ENCODE measurements around the gene FOXP3. TPM values are rescaled to one million over a fixed set of nuclear protein-coding genes. Genes with fewer than 3 reads are reported as not detected.

FOXP3 gene
- polyA plus RNA-seq, 1 of the 3 experiments (the other 2 are of a cell fraction) = 0.12 TPM

- peak; percentile 60 for DNase-seq
- WGBS (ENCODE audit: low lambda C conversion rate) = 16% methylated on average over 11 of the region's 11 CpGs
- Histone ChIP-seq H2AFZ (ENCODE audit: low read depth) (no peak overlapping the region), H3K4me1 (ENCODE audit: control insufficient read depth in 1 of 2, insufficient read depth in 2 of 2, low read depth in 1 of 2, low read length in 1 of 2) (no peaks in the 10 kb centered on the region), H3K4me2 (no peak overlapping the region), H3K27ac (ENCODE audit: low read depth in 2 of 2, low read length in 1 of 2) (no peak overlapping the region), H4K20me1 (ENCODE audit: insufficient read depth) (no peaks in the 10 kb centered on the region), H3F3A (replicated peaks; ENCODE audit: insufficient read depth) (no peaks in the 10 kb centered on the region), H3K9me2 (no peaks in the 10 kb centered on the region), H3K4me3 (ENCODE audit: low read depth in 2 of 2, low read length in 1 of 2) (peak overlapping the region in 1 of 2 experiments; percentile 19; a peak in 1 of 4 replicates), H3K9me3 (no peaks in the 10 kb centered on the region), H3K36me3 (replicated peaks in 1 of 2; ENCODE audit: control insufficient read depth in 1 of 2, insufficient read depth in 2 of 2, low read length in 1 of 2) (no peaks in the 10 kb centered on the region), H3K79me2 (ENCODE audit: insufficient read depth) (no peaks in the 10 kb centered on the region), H3K9ac (no peak overlapping the region), H3K27me3 (ENCODE audit: insufficient read depth) (peaks cover 23% of the 10 kb centered on the region; the same call in 1 of the 2 replicates)
- TF ChIP-seq FOSL2 (IDR thresholded peaks at IDR 0.05; ENCODE audit: borderline replicate concordance, low read depth) (no peak), RAD21 (IDR thresholded peaks at IDR 0.05; ENCODE audit: low read length) (peak; percentile 59), SIN3A (IDR thresholded peaks at IDR 0.05; ENCODE audit: borderline replicate concordance, low read depth, low read length) (no peak), EZH2phosphoT487 (IDR thresholded peaks at IDR 0.05; ENCODE audit: borderline replicate concordance, low read depth) (no peak), CTCF (IDR thresholded peaks at IDR 0.05) (peak; percentile 77), MEF2A (IDR thresholded peaks at IDR 0.05; ENCODE audit: borderline replicate concordance, low read depth) (no peak), NRF1 (IDR thresholded peaks at IDR 0.05; ENCODE audit: low read depth, low read length) (no peak), TEAD4 (IDR thresholded peaks at IDR 0.05; ENCODE audit: borderline replicate concordance, insufficient read depth) (no peak), SMC3 (IDR thresholded peaks at IDR 0.05; ENCODE audit: low read depth, low read length) (peak; percentile 56), GABPA (IDR thresholded peaks at IDR 0.05; ENCODE audit: low read depth) (no peak), EP300 (IDR thresholded peaks at IDR 0.05; ENCODE audit: borderline replicate concordance in 1 of 2, low read depth in 1 of 2, low read length in 1 of 2) (no peak), RXRA (IDR thresholded peaks at IDR 0.05; ENCODE audit: borderline replicate concordance, low read depth) (no peak)
- POLR2A ChIA-PET = no interaction called here
- CTCF ChIA-PET = interaction anchor here (0.6 to 2.2 kb wide), 11 partner anchors 8 to 548 kb away, joined by 3 to 9 read pairs (median 3); no protein-coding TSS in a partner anchor
These were observed 27.3 kb upstream of the FOXP3 start for GRCh38 chrX:49291615-49292337.

- H3K36me3 ChIP-seq (replicated peaks in 1 of 2; ENCODE audit: control insufficient read depth in 1 of 2, insufficient read depth in 2 of 2, low read length in 1 of 2) = no peaks in the 10 kb centered on the region
- H3K4me3 ChIP-seq (ENCODE audit: low read depth in 2 of 2, low read length in 1 of 2) = no peak overlapping the region
- H3K9me2 ChIP-seq = no peaks in the 10 kb centered on the region
- TF ChIP-seq TAF1 (IDR thresholded peaks at IDR 0.05; ENCODE audit: borderline replicate concordance, low read depth, low read length) = no peak
- TF ChIP-seq RAD21 (IDR thresholded peaks at IDR 0.05; ENCODE audit: low read length) = no peak
- TF ChIP-seq CTCF (IDR thresholded peaks at IDR 0.05) = no peak
- no peak for TF ChIP-seq ZBTB33 (IDR thresholded peaks at IDR 0.05; ENCODE audit: borderline replicate concordance, low read depth)
- no peak for TF ChIP-seq EZH2phosphoT487 (IDR thresholded peaks at IDR 0.05; ENCODE audit: borderline replicate concordance, low read depth)
- no peak for TF ChIP-seq USF2 (IDR thresholded peaks at IDR 0.05; ENCODE audit: borderline replicate concordance, low read depth, low read length)
- no peak for TF ChIP-seq NRF1 (IDR thresholded peaks at IDR 0.05; ENCODE audit: low read depth, low read length)
- no peak for TF ChIP-seq GABPA (IDR thresholded peaks at IDR 0.05; ENCODE audit: low read depth)
- no peak for TF ChIP-seq MXI1 (IDR thresholded peaks at IDR 0.05; ENCODE audit: low read depth, low read length)
- no peaks in the 10 kb centered on the region for H3F3A ChIP-seq (replicated peaks; ENCODE audit: insufficient read depth)
- H3K4me2 ChIP-seq = no peak overlapping the region
- no peaks in the 10 kb centered on the region for H4K20me1 ChIP-seq (ENCODE audit: insufficient read depth)
- no peak overlapping the region for H3K9ac ChIP-seq
- H3K79me2 ChIP-seq (ENCODE audit: insufficient read depth) = no peaks in the 10 kb centered on the region
- peaks cover 18% of the 10 kb centered on the region; the same call in 1 of the 2 replicates for H3K27me3 ChIP-seq (ENCODE audit: insufficient read depth)
- H2AFZ ChIP-seq (ENCODE audit: low read depth) = no peak overlapping the region
- no peak for DNase-seq
- H3K27ac ChIP-seq (ENCODE audit: low read depth in 2 of 2, low read length in 1 of 2) = no peak overlapping the region
- H3K4me1 ChIP-seq (ENCODE audit: control insufficient read depth in 1 of 2, insufficient read depth in 2 of 2, low read depth in 1 of 2, low read length in 1 of 2) = no peaks in the 10 kb centered on the region
- WGBS (ENCODE audit: low lambda C conversion rate) = 13% methylated on average over 3 of the region's 7 CpGs
- ChIA-PET CTCF (no interaction called here), POLR2A (no interaction called here)
- H3K9me3 ChIP-seq = no peaks in the 10 kb centered on the region
These were observed 25.7 kb upstream of the FOXP3 start for GRCh38 chrX:49290215-49290614.

All from SK-N-SH (cell line).